GM21447 (cell line): ENCODE data around the gene ZKSCAN2.

Experiments used
- ATAC-seq: cut with Tn5 transposase; IDR thresholded peaks from one replicate; pipeline ENCODE4 v1.9.1; 2021; ENCODE audit not compliant: unreplicated experiment

The ZKSCAN2 gene

DNA sequence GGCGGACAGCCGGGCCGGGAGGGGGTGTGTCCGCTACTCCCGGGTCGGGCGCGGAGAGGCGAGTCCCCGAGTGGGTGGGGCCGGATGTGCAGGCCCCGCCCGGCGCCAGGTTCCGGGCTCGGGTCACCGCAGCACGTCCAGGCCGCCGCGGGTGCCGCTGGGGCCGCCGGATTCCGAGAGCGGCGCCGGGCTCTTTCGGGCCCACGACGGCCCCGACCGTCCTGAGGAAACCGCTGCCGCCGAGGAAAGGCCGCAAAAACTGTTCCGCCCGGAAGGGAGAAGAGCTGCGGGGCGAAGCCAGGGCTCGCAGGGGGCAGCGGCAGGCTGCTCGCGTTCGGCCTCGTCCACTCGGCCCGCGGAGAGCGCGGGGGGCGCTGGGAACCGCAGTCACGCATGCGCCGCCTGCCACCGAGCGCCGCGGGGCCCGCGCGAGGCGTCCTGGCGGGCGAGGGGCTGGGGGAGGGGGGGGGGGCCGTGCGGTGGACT, at the start of gene ZKSCAN2:
TSS of gene ZKSCAN2 (minus strand) at position 376 of the 486 bp plus-strand sequence. CDS start 718 bp downstream, outside the sequence.
- ATAC-seq: peak; percentile 86

- no peak for ATAC-seq
These were observed 42.3 kb upstream of the ZKSCAN2 start for GRCh38 chr16:25299792-25300590.

DNA sequence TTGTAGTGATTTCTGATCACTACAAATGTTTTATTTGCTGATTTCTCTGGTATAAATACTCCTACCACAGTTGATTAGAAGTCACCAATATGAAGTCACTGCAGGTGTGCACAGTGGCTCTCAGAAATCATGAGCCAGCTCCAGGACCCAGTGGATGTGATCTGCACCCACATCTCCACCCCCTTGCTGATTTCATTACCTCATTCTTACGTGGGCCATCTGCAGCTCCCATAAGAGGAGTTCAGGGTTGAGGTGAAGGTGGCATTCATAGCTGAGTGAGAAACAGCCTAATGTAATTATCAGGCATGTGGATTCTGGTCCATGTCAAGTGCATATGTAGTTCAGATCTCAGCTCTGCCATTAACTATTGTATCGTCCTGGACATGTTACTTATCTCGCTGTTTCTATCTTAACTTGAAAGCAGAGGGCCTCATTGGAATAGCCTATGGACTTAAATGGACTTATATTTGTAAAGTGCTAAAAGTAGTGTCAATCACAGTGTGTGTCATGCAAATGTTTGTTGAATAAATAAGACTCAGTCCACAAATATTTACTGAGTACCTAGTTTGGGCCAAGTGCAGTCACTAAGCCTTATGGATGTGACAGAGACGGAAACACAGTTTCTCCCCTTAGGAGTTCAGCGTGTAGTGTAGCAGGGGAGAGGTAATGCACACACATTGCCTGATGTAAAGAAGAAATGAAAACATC, 40.7 kb upstream of the ZKSCAN2 start:
- ATAC-seq: no peak

GRCh38 chr16:25297151-25297787, 39.6 kb upstream of the ZKSCAN2 start:
- no peak for ATAC-seq

- ATAC-seq: no peak
These were observed 33.9 kb upstream of the ZKSCAN2 start for GRCh38 chr16:25291580-25291979.

DNA sequence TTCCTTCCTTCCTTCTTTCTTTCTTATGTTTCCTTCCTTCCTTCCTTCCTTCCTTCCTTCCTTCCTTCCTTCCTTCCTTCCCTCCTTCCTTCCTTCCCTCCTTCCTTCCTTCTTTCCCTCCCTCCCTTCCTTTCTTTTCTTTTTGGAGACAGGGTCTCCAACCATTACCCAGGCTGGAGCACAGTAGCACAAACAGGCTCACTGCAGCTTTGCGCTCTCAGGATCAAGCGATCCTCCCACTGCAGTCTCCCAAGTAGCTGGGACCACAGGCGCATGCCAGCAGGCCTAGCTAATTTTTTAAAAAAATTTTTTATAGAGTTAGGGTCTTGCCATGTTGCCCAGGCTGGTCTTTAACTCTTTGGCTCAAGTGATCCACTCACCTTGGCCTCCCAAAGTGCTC, 31.8 kb upstream of the ZKSCAN2 start:
- ATAC-seq: no peak

DNA sequence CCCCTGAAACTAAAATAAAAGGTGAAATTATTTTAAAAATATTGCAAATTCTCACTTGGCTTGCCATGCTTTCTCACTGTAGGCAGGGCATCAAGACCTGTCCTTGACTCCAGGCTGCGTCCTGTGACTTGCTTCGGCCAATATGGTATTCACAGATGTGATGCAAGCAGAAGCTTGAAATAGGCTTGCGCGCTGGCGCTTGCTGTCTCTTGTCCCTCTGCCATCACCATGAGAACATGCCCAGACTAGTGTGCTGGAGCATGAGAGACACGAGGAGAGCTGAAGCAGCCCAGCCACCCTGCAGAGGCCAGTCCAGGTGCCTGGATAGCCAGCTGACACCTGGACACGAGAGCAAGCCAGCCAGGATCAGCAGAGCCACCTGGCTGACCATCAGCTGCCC, 21.8 kb upstream of the ZKSCAN2 start:
- ATAC-seq: no peak

- no peak for ATAC-seq
These were observed 13.8 kb upstream of the ZKSCAN2 start for GRCh38 chr16:25271421-25271820.

GRCh38 chr16:25270577-25270976, 12.9 kb upstream of the ZKSCAN2 start:
- no peak for ATAC-seq

DNA sequence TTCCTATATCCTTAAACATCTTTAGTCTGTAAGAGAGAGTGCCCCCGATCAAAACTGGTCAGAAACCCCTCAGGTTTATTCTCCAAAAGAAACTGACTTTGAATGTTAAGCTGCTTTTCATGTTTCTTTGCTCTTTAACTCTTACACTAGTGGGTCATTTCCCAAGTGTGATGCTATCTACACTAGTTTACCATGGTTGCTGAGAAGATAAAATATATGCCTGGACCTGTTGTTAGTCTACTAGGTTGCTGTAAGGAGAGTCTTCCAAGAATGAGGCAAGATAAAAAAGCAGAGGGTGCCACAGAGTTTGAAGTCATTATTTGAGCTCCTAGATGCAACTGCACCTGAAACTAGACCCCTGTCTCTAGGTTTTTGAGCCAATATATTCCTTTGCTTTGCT, 12.2 kb upstream of the ZKSCAN2 start:
- no peak for ATAC-seq

GRCh38 chr16:25265968-25266367, 8.3 kb upstream of the ZKSCAN2 start:
- no peak for ATAC-seq

- no peak for ATAC-seq
These were observed 7.0 kb upstream of the ZKSCAN2 start for GRCh38 chr16:25264597-25264996.

- ATAC-seq: no peak
These were observed 2.8 kb upstream of the ZKSCAN2 start for GRCh38 chr16:25260416-25260815.

GRCh38 chr16:25258861-25259179, 1.2 kb upstream of the ZKSCAN2 start:
- no peak for ATAC-seq

GRCh38 chr16:25257956-25258860, 563 bp upstream of the ZKSCAN2 start:
- peak; percentile 47 for ATAC-seq

DNA sequence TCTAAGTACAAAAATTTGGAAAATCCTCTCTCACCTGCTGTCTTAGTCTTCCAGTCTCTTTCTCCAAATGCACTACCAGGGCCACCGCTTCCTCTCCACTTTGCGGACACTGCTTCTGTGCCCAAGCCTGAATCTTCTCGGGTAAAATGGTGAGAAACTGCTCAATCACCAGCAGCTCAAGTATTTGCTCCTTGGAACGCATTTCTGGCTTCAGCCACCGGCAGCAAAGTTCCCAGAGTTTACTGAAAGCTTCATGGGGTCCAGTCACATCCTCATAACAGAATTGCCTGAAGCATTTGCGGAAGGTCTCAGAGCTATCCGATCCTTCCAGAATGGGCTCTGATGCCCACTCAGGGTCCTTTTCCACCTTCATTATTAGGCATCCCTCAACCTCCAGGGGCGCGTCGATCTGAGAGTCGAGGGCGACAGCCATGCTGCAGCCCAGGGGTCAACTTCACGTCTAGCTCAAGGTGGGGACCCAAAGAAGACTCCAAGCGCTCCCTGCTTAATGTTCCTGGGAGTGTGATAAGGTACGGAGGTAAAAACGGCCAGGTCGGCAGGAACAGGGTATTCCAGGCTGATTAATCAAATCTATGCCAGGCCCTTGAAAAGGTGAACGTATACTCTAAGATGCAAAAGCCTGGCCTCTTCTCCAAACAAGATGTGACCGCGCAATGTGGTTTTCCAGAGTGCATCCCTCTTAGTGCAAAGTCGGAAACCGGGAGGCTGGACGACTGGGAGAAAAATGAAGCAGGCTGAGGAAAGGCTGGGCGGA, 763 bp downstream of the ZKSCAN2 start:
- ATAC-seq: peak; percentile 5

GRCh38 chr16:25253322-25253721, 4.3 kb downstream of the ZKSCAN2 start:
- ATAC-seq: no peak

GRCh38 chr16:25250467-25250866, 7.2 kb downstream of the ZKSCAN2 start:
- ATAC-seq: no peak

- ATAC-seq: no peak
These were observed 21.7 kb downstream of the ZKSCAN2 start for GRCh38 chr16:25235991-25236390.

GRCh38 chr16:25228372-25228771, 29.3 kb downstream of the ZKSCAN2 start:
- no peak for ATAC-seq
